ENCODE results near the gene JDP2. TPM values are rescaled to one million over a fixed set of nuclear protein-coding genes. Genes with fewer than 3 reads are reported as not detected.

Gene JDP2
- total and polyA plus RNA-seq, 2 of the 4 experiments (the other 2 are of a cell fraction): 35.7 to 38.4 TPM

DNA sequence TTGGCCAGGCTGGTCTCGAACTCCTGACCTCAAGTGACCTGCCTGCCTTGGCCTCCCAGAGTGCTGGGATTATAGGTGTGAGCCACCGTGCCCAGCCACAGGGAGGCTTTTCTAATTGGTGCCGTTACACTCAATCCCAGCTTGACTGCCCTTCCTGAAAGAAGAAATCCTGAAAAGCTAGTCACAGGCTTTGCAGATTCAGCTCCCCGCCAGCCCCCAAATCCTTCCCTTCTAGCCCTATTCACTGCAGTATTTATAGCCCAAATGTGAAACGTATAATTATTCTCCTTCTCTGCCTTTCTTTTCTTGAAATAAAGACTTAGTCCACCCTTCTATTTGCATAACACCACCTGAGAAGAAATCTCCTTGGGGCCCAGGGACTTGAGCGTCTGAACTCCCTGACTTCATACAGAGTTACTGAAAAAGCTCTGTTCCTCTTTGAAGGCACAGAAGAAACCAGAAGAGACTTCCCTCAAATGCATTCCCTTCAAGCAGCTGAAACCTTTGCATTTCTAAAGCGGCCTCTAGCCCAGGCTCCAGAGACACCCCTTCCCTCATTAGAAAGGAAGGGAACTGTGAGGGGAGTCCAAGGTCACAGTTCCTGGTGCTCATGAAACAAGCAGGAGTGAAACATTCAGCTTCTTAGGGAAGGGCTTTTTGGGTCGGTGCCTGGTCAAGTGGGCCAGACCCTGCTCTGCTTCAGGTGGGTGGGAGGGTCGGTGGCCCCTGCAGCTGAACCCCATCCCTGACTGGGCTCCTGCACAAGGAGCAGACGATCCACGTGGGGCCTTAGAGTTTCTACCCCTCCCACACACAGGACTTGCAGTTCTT lies 52.2 kb downstream of the JDP2 start:
- Histone ChIP-seq H3K14ac (replicated peaks; ENCODE audit: low read depth, low read length) (no peak overlapping the region), H4K20me1 (ENCODE audit: insufficient read depth, low read length) (no peaks in the 10 kb centered on the region; the same call in 1 of the 2 replicates), H3K9ac (ENCODE audit: low read depth, low read length) (no peak overlapping the region), H3K27ac (ENCODE audit: insufficient read depth, low read length) (no peak overlapping the region), H3K36me3 (ENCODE audit: control insufficient read depth, insufficient read depth, low read length) (peaks cover 10% of the 10 kb centered on the region), H3K4me3 (ENCODE audit: insufficient read depth, low read depth, low read length) (no peak overlapping the region), H3K4ac (ENCODE audit: low read depth, low read length) (no peak overlapping the region), H3K4me1 (ENCODE audit: control insufficient read depth, insufficient read depth, low read length) (no peaks in the 10 kb centered on the region; the same call in 1 of the 2 replicates), H3K56ac (ENCODE audit: extremely low read depth, insufficient read depth, low read length) (no peak overlapping the region), H4K91ac (ENCODE audit: insufficient read depth, low read depth, low read length) (no peak overlapping the region), H2BK15ac (ENCODE audit: low read depth, low read length) (no peak overlapping the region), H3K27me3 (ENCODE audit: control insufficient read depth, insufficient read depth, low read length) (peaks cover 13% of the 10 kb centered on the region), H2AK9ac (replicated peaks; ENCODE audit: low read depth, low read length, poor library complexity) (no peak overlapping the region), H2BK20ac (ENCODE audit: low read depth, low read length) (no peak overlapping the region), H3K18ac (ENCODE audit: low read depth, low read length) (no peak overlapping the region), H3K4me2 (ENCODE audit: low read depth, low read length) (no peak overlapping the region), H3K79me1 (ENCODE audit: low read depth in 1 of 2, low read length in 2 of 2) (no peaks in the 10 kb centered on the region), H3K23ac (ENCODE audit: low read depth, low read length) (no peak overlapping the region), H3K9me3 (ENCODE audit: control insufficient read depth, insufficient read depth, low read length) (0 out of 2 replicates have a peak, but pooled peaks cover 2% of the 10 kb centered on the region), H3K9me1 (ENCODE audit: insufficient read depth, low read length) (0 out of 2 replicates have a peak, but pooled peaks cover 3% of the 10 kb centered on the region), H4K5ac (ENCODE audit: low read depth, low read length) (no peak overlapping the region), H2BK5ac (ENCODE audit: low read depth, low read length, poor library complexity, severe bottlenecking) (no peak overlapping the region), H2AFZ (replicated peaks; ENCODE audit: low read length, poor library complexity) (no peak overlapping the region), H2AK5ac (ENCODE audit: low read depth, low read length) (no peak overlapping the region), H2BK120ac (ENCODE audit: low read depth, low read length) (no peak overlapping the region), H4K8ac (ENCODE audit: low read depth in 2 of 2, low read length in 2 of 2) (no peak overlapping the region)
- ChIA-PET CTCF (interaction anchor here (1.0 to 1.4 kb wide), 2 partner anchors 8 to 12 kb away, joined by 3 to 4 read pairs; no protein-coding TSS in a partner anchor), POLR2A (ENCODE audit: unreplicated experiment) (no interaction called here)
- intact Hi-C loops (cut with micrococcal nuclease): no loop called here
- DNase-seq (no peak), ATAC-seq (ENCODE audit: low read depth) (no peak)
- BruUV-seq (replicated peaks): no TSS peak
- 17% methylated on average over 1 of the region's 11 CpGs; no CpG with 5 or more reads in 1 of the 2 experiments for WGBS, 2 experiments (ENCODE audit: extremely low coverage in 2 of 2, insufficient read length in 1 of 2)
- dilution Hi-C loops (cut with HindIII; ENCODE audit: low sequenced_read_pairs, unreplicated experiment): no loop called here
- in situ Hi-C loops (cut with MboI; ENCODE audit: low sequenced_read_pairs): loop anchor here (10.0 kb wide), 1 partner anchor 345 kb away; no protein-coding TSS in a partner anchor
- TF ChIP-seq, protein P1, sequence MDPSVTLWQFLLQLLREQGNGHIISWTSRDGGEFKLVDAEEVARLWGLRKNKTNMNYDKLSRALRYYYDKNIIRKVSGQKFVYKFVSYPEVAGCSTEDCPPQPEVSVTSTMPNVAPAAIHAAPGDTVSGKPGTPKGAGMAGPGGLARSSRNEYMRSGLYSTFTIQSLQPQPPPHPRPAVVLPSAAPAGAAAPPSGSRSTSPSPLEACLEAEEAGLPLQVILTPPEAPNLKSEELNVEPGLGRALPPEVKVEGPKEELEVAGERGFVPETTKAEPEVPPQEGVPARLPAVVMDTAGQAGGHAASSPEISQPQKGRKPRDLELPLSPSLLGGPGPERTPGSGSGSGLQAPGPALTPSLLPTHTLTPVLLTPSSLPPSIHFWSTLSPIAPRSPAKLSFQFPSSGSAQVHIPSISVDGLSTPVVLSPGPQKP (IDR thresholded peaks at IDR 0.05; ENCODE audit: borderline replicate concordance, low read depth, low read length): no peak
- TF ChIP-seq MAFK (IDR thresholded peaks at IDR 0.05; ENCODE audit: low read depth, low read length) (no peak), MXI1 (IDR thresholded peaks at IDR 0.05; ENCODE audit: borderline replicate concordance, low read depth, low read length) (no peak), POLR2A (IDR thresholded peaks at IDR 0.05; ENCODE audit: low read depth, low read length) (no peak), SMC3 (IDR thresholded peaks at IDR 0.05; ENCODE audit: low read depth, low read length) (no peak), CTCF (conservative IDR thresholded peaks at IDR 0.05; ENCODE audit: low read depth, low read length) (no peak), FOS (IDR thresholded peaks at IDR 0.05; ENCODE audit: low read depth, low read length) (no peak), CEBPB (IDR thresholded peaks at IDR 0.05; ENCODE audit: low read depth, low read length) (no peak), RFX5 (IDR thresholded peaks at IDR 0.05; ENCODE audit: low read depth, low read length) (no peak), MAZ (IDR thresholded peaks at IDR 0.05; ENCODE audit: borderline replicate concordance, low read depth, low read length) (no peak), BHLHE40 (IDR thresholded peaks at IDR 0.05; ENCODE audit: low read depth, low read length) (no peak), RCOR1 (IDR thresholded peaks at IDR 0.05; ENCODE audit: insufficient replicate concordance, low read length) (no peak), NFE2L2 (IDR thresholded peaks at IDR 0.05; ENCODE audit: low read depth, low read length) (no peak), RAD21 (IDR thresholded peaks at IDR 0.05; ENCODE audit: low read length) (no peak), CHD1 (IDR thresholded peaks at IDR 0.05; ENCODE audit: low read depth, low read length) (no peak)
